Left cardiac atrium (tissue), 4 donors: ENCODE measurements around the gene KHDRBS1. TPM values are rescaled to one million over a fixed set of nuclear protein-coding genes. Genes with fewer than 3 reads are reported as not detected.

ENCODE experiments used
- ATAC-seq, 2 donors: fragments of 200-7000 bp; cut with Tn5 transposase; one replicate each; pipeline ENCODE4 v1.9.1; 2020; ENCODE audit warnings: mild to moderate bottlenecking in 2 of 2, moderate library complexity in 2 of 2
- DNase-seq: peaks from one replicate; pipeline ENCODE4 v3.0.0-alpha.2; 2020
- intact Hi-C, 2 donors: fragments of 100-400 bp; cut with DNase I; formaldehyde crosslinking; loops; one replicate each; pipeline versions ENCODE4 v1.14.1 to v1.15.1; 2022 to 2023
- microRNA-seq, 2 donors: library from miRNA; unstranded; fragments of <30 nt; microRNA quantifications; one replicate each; pipeline ENCODE4 v1.2.0, GENCODE V29; 2020
- total RNA-seq, 2 donors: library from RNA; stranded (reverse); fragmentation: NEBNext Ultra II Directional; extraction: Animal tissue kit (Norgen Biotek cat#: 25700); gene quantifications; one replicate each; pipeline ENCODE4 v1.2.1, GENCODE V29; 2021
- donor health status: DM: no; HTN: yes; CAD: no.
- donor health status: DM: no; HTN: yes; CAD: no; lungs with severe emphysema.
- donor health status: DM: yes; HTN: yes; CAD: no.
- donor health status: Dilated cardiomyopathy.

KHDRBS1 gene
- total RNA-seq, 2 donors from 2014 or later: 57.2 to 76.6 TPM

- intact Hi-C loops: no loop called here
- no peak for ATAC-seq
Measured at GRCh38 chr1:32091591-32091990, 77.9 kb downstream of the KHDRBS1 start.

More at GRCh38 chr1:32091591-32091990, 77.9 kb downstream of the KHDRBS1 start:
- DNase-seq: no peak

Small RNAs within 50 kb of the gene (microRNA-seq; reads per million reads assigned to microRNA genes)
- gene MIR5585: 0 to 0.20 reads per million in 2 donors

Other genes with a start within 250 kb of the KHDRBS1 start
- gene ADGRB2, start 249.5 kb upstream of the KHDRBS1 start, total RNA-seq: 10 to 100 TPM; 14.0 to 18.7 TPM
- 1 to 10 TPM in 1 of 2 donors, under 1 TPM in 1; 0.18 to 1.2 TPM for gene SPOCD1, start 197.8 kb upstream of the KHDRBS1 start, total RNA-seq
- gene PTP4A2, start 75.5 kb upstream of the KHDRBS1 start, total RNA-seq: 100 to 1,000 TPM; 281 to 449 TPM
- 1 to 10 TPM; 8.2 to 9.5 TPM for gene TMEM39B, start 59.1 kb downstream of the KHDRBS1 start, total RNA-seq
- gene KPNA6, start 94.2 kb downstream of the KHDRBS1 start, total RNA-seq: 10 to 100 TPM; 59.3 to 73.3 TPM
- 10 to 100 TPM; 20.3 to 35.6 TPM for gene TXLNA, start 165.8 kb downstream of the KHDRBS1 start, total RNA-seq
- gene CCDC28B, start 186.7 kb downstream of the KHDRBS1 start, total RNA-seq: 10 to 100 TPM in 1 of 2 donors, 1 to 10 TPM in 1; 7.5 to 13.8 TPM
- under 1 TPM; 0.76 to 0.97 TPM for gene IQCC, start 191.8 kb downstream of the KHDRBS1 start, total RNA-seq
- not detected for gene DCDC2B, start 195.2 kb downstream of the KHDRBS1 start, total RNA-seq
- gene TMEM234, start 208.5 kb downstream of the KHDRBS1 start, total RNA-seq: 1 to 10 TPM; 8.8 to 9.9 TPM
- 100 to 1,000 TPM in 1 of 2 donors, 10 to 100 TPM in 1; 95.1 to 110 TPM for gene EIF3I, start 208.5 kb downstream of the KHDRBS1 start, total RNA-seq
- 1 to 10 TPM; 5.5 to 9.8 TPM for gene FAM167B, start 233.4 kb downstream of the KHDRBS1 start, total RNA-seq
- gene LCK, start 237.4 kb downstream of the KHDRBS1 start, total RNA-seq: 1 to 10 TPM; 1.2 to 2.6 TPM